ENCODE measurements around the gene ADAMTS4.

Gene ADAMTS4

GRCh38 chr1:161137881-161138280 is 61.0 kb downstream of the ADAMTS4 start:
- no peak for DNase-seq
